ENCODE data around the gene DYDC2.

DNA sequence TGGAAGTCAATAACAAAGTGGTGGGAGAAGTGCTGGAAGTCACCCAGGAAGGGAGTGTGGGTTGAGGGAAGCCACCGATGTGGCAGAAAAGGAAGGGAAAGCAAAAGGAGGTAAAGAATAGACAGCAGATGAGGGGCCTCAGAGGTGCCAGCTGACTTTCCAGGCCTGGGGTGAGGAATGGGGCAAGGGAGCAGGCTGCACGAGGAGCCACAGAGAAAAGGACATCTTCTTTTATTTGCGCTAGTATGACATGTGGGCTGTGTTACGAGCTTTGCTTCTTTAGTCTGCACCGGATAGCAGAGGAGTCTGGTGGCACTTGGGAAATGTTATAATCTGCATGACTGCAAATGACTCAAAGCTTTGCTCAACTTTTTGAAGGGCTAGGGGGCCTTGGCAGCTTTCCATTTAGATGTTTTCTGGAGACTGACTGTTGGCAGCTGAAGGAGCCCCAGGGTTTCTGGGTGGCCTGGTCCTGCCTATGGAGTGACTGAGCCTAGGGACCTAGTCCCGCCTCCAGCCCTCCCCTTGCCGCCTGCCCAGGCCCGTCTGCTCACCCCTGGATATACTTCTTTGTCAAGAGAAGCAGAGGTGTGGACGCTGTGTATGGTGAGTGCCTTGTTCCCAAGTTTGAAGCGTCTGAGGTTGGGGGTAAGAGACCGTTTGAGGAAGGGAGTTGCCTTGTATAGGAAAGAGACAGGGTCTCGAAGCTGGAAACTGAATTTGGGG, 56.9 kb downstream of the DYDC2 start:
- TF ChIP-seq, protein P1, sequence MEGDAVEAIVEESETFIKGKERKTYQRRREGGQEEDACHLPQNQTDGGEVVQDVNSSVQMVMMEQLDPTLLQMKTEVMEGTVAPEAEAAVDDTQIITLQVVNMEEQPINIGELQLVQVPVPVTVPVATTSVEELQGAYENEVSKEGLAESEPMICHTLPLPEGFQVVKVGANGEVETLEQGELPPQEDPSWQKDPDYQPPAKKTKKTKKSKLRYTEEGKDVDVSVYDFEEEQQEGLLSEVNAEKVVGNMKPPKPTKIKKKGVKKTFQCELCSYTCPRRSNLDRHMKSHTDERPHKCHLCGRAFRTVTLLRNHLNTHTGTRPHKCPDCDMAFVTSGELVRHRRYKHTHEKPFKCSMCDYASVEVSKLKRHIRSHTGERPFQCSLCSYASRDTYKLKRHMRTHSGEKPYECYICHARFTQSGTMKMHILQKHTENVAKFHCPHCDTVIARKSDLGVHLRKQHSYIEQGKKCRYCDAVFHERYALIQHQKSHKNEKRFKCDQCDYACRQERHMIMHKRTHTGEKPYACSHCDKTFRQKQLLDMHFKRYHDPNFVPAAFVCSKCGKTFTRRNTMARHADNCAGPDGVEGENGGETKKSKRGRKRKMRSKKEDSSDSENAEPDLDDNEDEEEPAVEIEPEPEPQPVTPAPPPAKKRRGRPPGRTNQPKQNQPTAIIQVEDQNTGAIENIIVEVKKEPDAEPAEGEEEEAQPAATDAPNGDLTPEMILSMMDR (conservative IDR thresholded peaks at IDR 0.05; ENCODE audit: low read depth, low read length), result no peak
- TF ChIP-seq, protein P2, sequence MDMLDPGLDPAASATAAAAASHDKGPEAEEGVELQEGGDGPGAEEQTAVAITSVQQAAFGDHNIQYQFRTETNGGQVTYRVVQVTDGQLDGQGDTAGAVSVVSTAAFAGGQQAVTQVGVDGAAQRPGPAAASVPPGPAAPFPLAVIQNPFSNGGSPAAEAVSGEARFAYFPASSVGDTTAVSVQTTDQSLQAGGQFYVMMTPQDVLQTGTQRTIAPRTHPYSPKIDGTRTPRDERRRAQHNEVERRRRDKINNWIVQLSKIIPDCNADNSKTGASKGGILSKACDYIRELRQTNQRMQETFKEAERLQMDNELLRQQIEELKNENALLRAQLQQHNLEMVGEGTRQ (IDR thresholded peaks at IDR 0.05; ENCODE audit: low read depth, low read length), result no peak
- TF ChIP-seq RAD21 (IDR thresholded peaks at IDR 0.05; ENCODE audit: low read length), result no peak
- no peak for TF ChIP-seq CEBPB (IDR thresholded peaks at IDR 0.05; ENCODE audit: low read depth, low read length)
- no peak for TF ChIP-seq BHLHE40 (IDR thresholded peaks at IDR 0.05; ENCODE audit: low read depth, low read length)
- no peak for TF ChIP-seq MXI1 (IDR thresholded peaks at IDR 0.05; ENCODE audit: borderline replicate concordance, low read depth, low read length)
- no peak for TF ChIP-seq MAZ (IDR thresholded peaks at IDR 0.05; ENCODE audit: borderline replicate concordance, low read depth, low read length)
- TF ChIP-seq SMC3 (IDR thresholded peaks at IDR 0.05; ENCODE audit: low read depth, low read length), result no peak
- TF ChIP-seq POLR2A (IDR thresholded peaks at IDR 0.05; ENCODE audit: low read depth, low read length), result no peak
- no peak for TF ChIP-seq CHD1 (IDR thresholded peaks at IDR 0.05; ENCODE audit: low read depth, low read length)
- TF ChIP-seq RCOR1 (IDR thresholded peaks at IDR 0.05; ENCODE audit: insufficient replicate concordance, low read length), result no peak
- peak; percentile 34; the same call in 1 of the 2 replicates for TF ChIP-seq RFX5 (IDR thresholded peaks at IDR 0.05; ENCODE audit: low read depth, low read length)
- TF ChIP-seq MAFK (IDR thresholded peaks at IDR 0.05; ENCODE audit: low read depth, low read length), result no peak
- TF ChIP-seq FOS (IDR thresholded peaks at IDR 0.05; ENCODE audit: low read depth, low read length), result no peak
